GM13976 (cell line): Measurements from ENCODE around the gene AKAP10.

Source experiments
- DNase-seq: peaks from one replicate; pipeline ENCODE4 v3.0.0; 2012; ENCODE audit warnings: low spot score
- in situ Hi-C: fragments of 300-500 bp; cut with MboI; formaldehyde crosslinking; loops from one replicate; pipeline ENCODE4 v1.12.0; 2022; ENCODE audit warnings: low sequenced_read_pairs, mixed read lengths, inconsistent platforms; ENCODE audit not compliant: unreplicated experiment
- TF ChIP-seq, protein P1 (sequence below): IDR thresholded peaks from 2 replicates; pipeline ENCODE4 v1.5.1; 2012; ENCODE audit warnings: borderline replicate concordance, mild to moderate bottlenecking; ENCODE audit not compliant: insufficient read depth; ENCODE audit errors: extremely low read depth, missing control alignments, control extremely low read depth

AKAP10 gene

DNA sequence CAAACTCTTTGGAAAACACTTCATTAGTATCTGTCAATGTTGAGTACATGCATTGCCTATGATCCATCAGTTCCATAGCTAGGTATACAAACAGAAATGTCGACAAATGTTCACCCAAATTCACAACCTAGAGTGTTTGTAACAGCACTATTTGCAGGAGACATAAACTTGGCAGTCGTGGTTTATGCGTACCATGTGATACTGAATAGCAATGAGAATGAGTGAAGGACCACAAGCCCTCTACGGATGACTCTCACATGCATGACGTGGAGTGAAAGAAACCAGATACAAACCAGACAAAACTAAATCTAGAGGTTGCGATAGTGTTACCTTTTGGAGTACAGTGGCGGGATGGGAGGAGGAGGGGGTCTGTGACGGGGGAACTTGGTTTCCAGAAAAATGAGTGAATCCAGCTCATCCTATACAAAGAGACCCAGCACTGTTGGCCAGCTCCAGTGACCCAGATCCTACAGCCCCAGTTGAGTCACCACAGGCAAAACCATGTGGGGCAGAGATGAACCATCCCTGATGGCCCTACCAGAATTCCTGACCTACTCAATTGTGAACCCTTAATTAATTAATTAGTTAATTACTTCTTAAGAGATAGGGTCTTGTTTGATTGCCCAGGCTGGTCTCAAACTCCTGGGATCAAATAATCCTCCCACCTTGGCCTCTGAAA is 94.0 kb downstream of the AKAP10 start:
- TF ChIP-seq, protein P1, sequence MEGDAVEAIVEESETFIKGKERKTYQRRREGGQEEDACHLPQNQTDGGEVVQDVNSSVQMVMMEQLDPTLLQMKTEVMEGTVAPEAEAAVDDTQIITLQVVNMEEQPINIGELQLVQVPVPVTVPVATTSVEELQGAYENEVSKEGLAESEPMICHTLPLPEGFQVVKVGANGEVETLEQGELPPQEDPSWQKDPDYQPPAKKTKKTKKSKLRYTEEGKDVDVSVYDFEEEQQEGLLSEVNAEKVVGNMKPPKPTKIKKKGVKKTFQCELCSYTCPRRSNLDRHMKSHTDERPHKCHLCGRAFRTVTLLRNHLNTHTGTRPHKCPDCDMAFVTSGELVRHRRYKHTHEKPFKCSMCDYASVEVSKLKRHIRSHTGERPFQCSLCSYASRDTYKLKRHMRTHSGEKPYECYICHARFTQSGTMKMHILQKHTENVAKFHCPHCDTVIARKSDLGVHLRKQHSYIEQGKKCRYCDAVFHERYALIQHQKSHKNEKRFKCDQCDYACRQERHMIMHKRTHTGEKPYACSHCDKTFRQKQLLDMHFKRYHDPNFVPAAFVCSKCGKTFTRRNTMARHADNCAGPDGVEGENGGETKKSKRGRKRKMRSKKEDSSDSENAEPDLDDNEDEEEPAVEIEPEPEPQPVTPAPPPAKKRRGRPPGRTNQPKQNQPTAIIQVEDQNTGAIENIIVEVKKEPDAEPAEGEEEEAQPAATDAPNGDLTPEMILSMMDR = no peak
- in situ Hi-C loops = no loop called here
- DNase-seq = no peak

DNA sequence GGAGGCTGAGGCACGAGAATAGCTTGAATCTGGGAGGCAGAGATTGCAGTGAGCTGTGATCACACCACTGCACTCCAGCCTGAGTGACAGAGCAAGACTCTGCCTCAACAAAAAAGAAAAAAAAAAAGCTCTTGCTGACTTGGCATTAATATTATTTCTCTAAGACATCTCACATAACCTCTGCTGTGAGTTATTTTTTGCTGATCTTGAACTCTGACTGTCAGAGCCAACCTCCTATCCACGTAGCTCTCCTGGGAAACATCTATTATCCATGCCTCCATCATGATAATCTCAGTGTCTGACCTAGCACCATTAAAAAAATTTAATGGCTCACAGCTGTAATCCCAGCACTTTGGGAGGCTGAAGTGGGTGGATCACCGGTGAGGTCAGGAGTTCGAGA is 97.2 kb downstream of the AKAP10 start:
- in situ Hi-C loops = no loop called here
- no peak for DNase-seq
- TF ChIP-seq, protein P1 = no peak

DNA sequence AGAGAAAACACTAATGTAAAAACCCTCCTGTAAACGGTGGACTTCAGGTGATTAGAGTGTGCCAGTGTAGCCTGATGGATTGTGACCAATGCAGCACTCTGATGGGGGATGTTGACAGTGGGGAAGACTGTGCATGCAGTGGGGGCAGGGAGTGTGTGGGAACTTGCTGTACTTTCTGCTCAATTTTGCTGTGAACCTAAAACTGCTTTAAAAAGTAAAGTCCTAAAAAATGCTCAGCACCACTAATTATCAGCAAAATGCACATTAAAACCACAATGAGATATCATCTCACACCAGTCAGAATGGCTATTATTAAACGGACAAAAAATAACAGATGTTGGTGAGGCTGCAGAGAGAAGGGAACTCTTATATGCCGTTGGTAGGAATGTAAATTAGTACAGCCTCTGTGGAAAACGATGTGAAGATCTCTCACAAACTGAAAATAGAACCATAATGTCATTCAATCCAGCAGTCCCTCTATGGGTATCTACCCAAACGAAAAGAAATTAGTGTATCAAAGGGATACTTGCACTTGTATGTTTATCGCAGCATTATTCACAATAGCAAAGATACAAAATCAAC is 100.2 kb downstream of the AKAP10 start:
- in situ Hi-C loops = no loop called here
- DNase-seq = no peak

DNA sequence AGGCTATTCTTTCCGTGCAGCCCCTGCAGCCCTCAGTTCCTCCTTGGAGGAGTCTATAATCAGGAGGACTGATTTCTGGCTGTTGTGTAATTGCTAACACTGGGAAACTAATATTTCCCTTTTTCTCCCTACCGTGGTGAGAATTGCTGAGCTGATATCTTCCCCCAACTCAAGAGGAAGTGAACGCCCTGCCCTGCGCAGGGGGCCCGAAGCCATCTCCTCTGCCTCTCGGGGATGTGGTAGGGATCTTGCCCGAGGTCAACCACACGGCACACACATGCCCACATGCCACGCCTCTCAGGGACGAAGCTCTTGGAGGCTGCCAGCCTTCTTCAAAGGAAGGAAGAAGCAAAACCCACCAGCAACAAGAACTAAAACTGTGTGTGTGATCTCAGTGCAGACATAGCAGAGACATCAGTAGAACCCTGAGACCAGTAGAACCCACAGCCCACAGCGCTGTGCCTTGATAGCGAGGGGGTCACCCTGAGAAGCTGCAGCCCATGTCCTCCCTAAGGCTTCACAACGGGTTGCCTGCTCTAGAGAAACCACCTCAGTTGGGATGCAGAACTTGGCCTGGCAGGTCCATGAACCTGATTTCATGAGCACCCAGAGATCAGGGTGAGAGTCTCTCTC is 101.0 kb downstream of the AKAP10 start:
- TF ChIP-seq, protein P1 = no peak
- in situ Hi-C loops = no loop called here
- DNase-seq = no peak

More for the DNA sequence above, 100.2 kb downstream of the AKAP10 start:
- TF ChIP-seq, protein P1 = no peak

DNA sequence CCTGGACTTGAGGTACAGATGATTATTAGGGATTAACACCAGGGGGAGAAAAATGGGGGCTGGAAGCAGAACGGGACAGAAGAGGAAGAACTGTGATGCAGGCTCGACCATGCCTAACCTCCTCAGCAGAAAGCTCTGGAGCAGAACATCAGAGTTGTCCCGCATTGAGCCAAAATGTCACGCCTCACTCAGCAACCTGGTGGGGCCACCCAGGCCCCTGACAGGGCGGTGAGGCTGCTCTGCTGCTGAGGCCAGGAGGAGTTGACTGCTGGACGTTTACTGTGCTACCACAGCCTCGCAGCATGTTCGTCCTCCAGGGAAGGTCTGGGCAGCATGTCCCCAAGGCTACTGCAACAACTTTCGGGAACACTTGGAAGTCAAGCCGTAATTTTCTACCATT is 103.4 kb downstream of the AKAP10 start:
- in situ Hi-C loops = no loop called here
- TF ChIP-seq, protein P1 = no peak
- DNase-seq = no peak

DNA sequence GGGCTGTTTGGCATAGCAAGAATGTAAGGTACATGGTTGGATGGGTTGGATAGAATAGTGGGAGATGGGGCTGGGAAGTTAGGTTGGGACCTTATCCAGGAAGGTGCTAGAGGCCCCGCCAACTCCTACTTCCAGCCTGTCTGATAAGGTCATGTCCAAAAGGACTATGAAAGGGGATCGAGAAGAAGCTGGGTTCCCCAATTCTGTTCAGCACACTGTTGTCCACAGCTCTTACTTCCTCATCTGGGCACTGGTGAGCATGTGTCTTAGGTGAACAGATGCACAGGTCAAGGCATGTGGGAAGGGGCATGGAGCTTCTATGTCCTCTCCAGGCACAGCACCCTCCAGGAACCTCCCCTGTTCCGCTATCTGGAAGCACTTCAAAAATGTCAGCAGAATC is 104.3 kb downstream of the AKAP10 start:
- no peak for DNase-seq
- in situ Hi-C loops = no loop called here
- TF ChIP-seq, protein P1 = no peak
